HG03469 (cell line): Measurements from ENCODE around the gene TSPAN5.
"Not testable (repeated sequence)": the region's sequence is repeated elsewhere in the genome, so short reads cannot be mapped to it uniquely, and the experiment has no call there.

Source experiments
- ATAC-seq: cut with Tn5 transposase; IDR thresholded peaks from one replicate; pipeline ENCODE4 v1.9.1; 2021; ENCODE audit warnings: mild to moderate bottlenecking, moderate library complexity, moderate number of reproducible peaks; ENCODE audit not compliant: unreplicated experiment

The TSPAN5 gene

GRCh38 chr4:98558471-98559169 is 99.8 kb downstream of the TSPAN5 start:
- no peak for ATAC-seq

GRCh38 chr4:98557194-98557892 is 101.1 kb downstream of the TSPAN5 start:
- ATAC-seq = no peak

GRCh38 chr4:98556451-98556850 is 102.0 kb downstream of the TSPAN5 start:
- no peak for ATAC-seq

GRCh38 chr4:98555798-98556445 is 102.5 kb downstream of the TSPAN5 start:
- no peak for ATAC-seq

- no peak for ATAC-seq
These were observed 111.4 kb downstream of the TSPAN5 start for GRCh38 chr4:98546910-98547594.

GRCh38 chr4:98544818-98545414 is 113.5 kb downstream of the TSPAN5 start:
- ATAC-seq = no peak

- ATAC-seq = no peak
These were observed 114.1 kb downstream of the TSPAN5 start for GRCh38 chr4:98544141-98544817.

- no peak for ATAC-seq
These were observed 116.4 kb downstream of the TSPAN5 start for GRCh38 chr4:98542011-98542410.

- ATAC-seq = no peak
These were observed 117.6 kb downstream of the TSPAN5 start for GRCh38 chr4:98540803-98541202.

- ATAC-seq = no peak
These were observed 118.7 kb downstream of the TSPAN5 start for GRCh38 chr4:98539741-98540140.

- ATAC-seq = no peak
These were observed 119.1 kb downstream of the TSPAN5 start for GRCh38 chr4:98539299-98539698.

GRCh38 chr4:98536631-98537030 is 121.8 kb downstream of the TSPAN5 start:
- ATAC-seq = no peak

GRCh38 chr4:98534146-98534545 is 124.3 kb downstream of the TSPAN5 start:
- ATAC-seq = not testable (repeated sequence)

- no peak for ATAC-seq
These were observed 127.8 kb downstream of the TSPAN5 start for GRCh38 chr4:98530572-98530971.

GRCh38 chr4:98529970-98530569 is 128.3 kb downstream of the TSPAN5 start:
- ATAC-seq = no peak

GRCh38 chr4:98528882-98529281 is 129.5 kb downstream of the TSPAN5 start:
- ATAC-seq = no peak

GRCh38 chr4:98527534-98528269 is 130.7 kb downstream of the TSPAN5 start:
- ATAC-seq = no peak

GRCh38 chr4:98524230-98524629 is 134.2 kb downstream of the TSPAN5 start:
- ATAC-seq = no peak

GRCh38 chr4:98522636-98523395 is 135.6 kb downstream of the TSPAN5 start:
- no peak for ATAC-seq
